HG03565 (cell line): ENCODE data around the gene BMERB1.

ENCODE experiments used
- ATAC-seq: cut with Tn5 transposase; IDR thresholded peaks from one replicate; pipeline ENCODE4 v1.9.1; 2021; ENCODE audit warnings: mild to moderate bottlenecking, moderate library complexity; ENCODE audit not compliant: unreplicated experiment

The BMERB1 gene

GRCh38 chr16:15493466-15494180 is 59.2 kb downstream of the BMERB1 start:
- no peak for ATAC-seq

- no peak for ATAC-seq
These were observed 59.8 kb downstream of the BMERB1 start for GRCh38 chr16:15494236-15494635.

GRCh38 chr16:15495898-15496297 is 61.5 kb downstream of the BMERB1 start:
- ATAC-seq = no peak

- no peak for ATAC-seq
These were observed 64.2 kb downstream of the BMERB1 start for GRCh38 chr16:15498427-15499175.

- ATAC-seq = no peak
These were observed 67.8 kb downstream of the BMERB1 start for GRCh38 chr16:15502041-15502725.

GRCh38 chr16:15506441-15506840 is 72.1 kb downstream of the BMERB1 start:
- ATAC-seq = no peak

- no peak for ATAC-seq
These were observed 73.0 kb downstream of the BMERB1 start for GRCh38 chr16:15507301-15507958.

GRCh38 chr16:15507959-15508627 is 73.7 kb downstream of the BMERB1 start:
- no peak for ATAC-seq

- no peak for ATAC-seq
These were observed 74.7 kb downstream of the BMERB1 start for GRCh38 chr16:15509051-15509592.

GRCh38 chr16:15509593-15510535 is 75.5 kb downstream of the BMERB1 start:
- no peak for ATAC-seq

- no peak for ATAC-seq
These were observed 76.6 kb downstream of the BMERB1 start for GRCh38 chr16:15510992-15511391.

GRCh38 chr16:15511759-15512487 is 77.5 kb downstream of the BMERB1 start:
- ATAC-seq = no peak

- no peak for ATAC-seq
These were observed 78.8 kb downstream of the BMERB1 start for GRCh38 chr16:15513156-15513555.

GRCh38 chr16:15515992-15516391 is 81.6 kb downstream of the BMERB1 start:
- no peak for ATAC-seq

- ATAC-seq = no peak
These were observed 82.2 kb downstream of the BMERB1 start for GRCh38 chr16:15516609-15517008.

- no peak for ATAC-seq
These were observed 83.5 kb downstream of the BMERB1 start for GRCh38 chr16:15517743-15518377.

- ATAC-seq = no peak
These were observed 84.3 kb downstream of the BMERB1 start for GRCh38 chr16:15518381-15519351.
